ENCODE data around the gene ADAMTS16.
A peak's percentile ranks its signal among the peaks of the same experiment; 100 is the strongest.

Gene ADAMTS16

DNA sequence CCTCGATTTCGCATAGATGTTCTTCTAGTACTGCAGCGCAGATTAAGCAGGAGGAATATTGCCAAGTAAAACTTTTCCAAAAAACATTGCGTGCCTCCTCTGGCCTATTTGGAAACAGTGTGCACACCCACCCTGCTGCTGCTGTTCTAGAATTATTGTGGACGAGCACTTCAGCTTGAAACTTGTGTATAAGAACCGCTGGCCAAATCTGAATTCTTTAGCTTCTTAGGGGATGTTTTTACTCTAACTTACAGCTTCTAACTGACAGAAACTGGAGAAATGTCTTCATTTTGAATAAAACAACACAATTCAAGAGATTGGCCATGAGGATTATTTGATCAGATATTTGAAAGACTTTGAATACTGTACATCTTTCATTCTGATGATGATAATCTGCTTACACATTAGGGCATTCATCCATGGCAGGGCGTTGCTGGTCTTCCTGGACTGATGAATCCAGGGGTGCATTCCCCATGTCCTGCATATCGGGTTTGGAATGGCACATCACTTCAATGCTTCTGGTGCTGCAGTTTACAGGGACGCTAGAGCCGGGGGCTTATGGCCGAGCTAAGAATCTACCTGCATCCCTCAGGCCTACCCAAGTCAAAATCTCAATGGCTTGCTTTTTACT, 6.5 kb downstream of the ADAMTS16 start:
- no peak overlapping the region for H3K14ac ChIP-seq (ENCODE audit: low read length in 2 of 2)
- H3K18ac ChIP-seq (ENCODE audit: low read depth in 1 of 2, low read length in 2 of 2), result no peak overlapping the region
- no peaks in the 10 kb centered on the region for H3K79me1 ChIP-seq (replicated peaks; ENCODE audit: low read length, poor library complexity, severe bottlenecking)
- 78% methylated on average over 10 of the region's 11 CpGs for WGBS
- peak overlapping the region; percentile 53 for H3K27ac ChIP-seq (ENCODE audit: low read length, poor library complexity, severe bottlenecking)
- peaks cover 12% of the 10 kb centered on the region for H3K4me1 ChIP-seq (ENCODE audit: control insufficient read depth, insufficient read depth, low read depth, low read length)
- H4K8ac ChIP-seq (ENCODE audit: low read length), result no peak overlapping the region
- H2AK5ac ChIP-seq (ENCODE audit: low read length, severe bottlenecking), result peak overlapping the region; percentile 21
- H2BK15ac ChIP-seq (ENCODE audit: low read depth, poor library complexity, severe bottlenecking), result no peak overlapping the region
- no peak overlapping the region for H4K91ac ChIP-seq (ENCODE audit: low read length)
- H3K27me3 ChIP-seq (ENCODE audit: control insufficient read depth in 1 of 2, insufficient read depth in 1 of 2, low read length in 2 of 2), result peaks cover 0 to 4% of the 10 kb centered on the region in 2 experiments
- peak overlapping the region; percentile 3 for H2BK5ac ChIP-seq (ENCODE audit: low read depth, low read length, poor library complexity, severe bottlenecking)
- H3K9ac ChIP-seq (ENCODE audit: low read length), result peak overlapping the region; percentile 65
- H3K4ac ChIP-seq (ENCODE audit: low read depth in 1 of 2, low read length in 2 of 2), result no peak overlapping the region
- peaks cover 13% of the 10 kb centered on the region for H3K9me3 ChIP-seq (ENCODE audit: control insufficient read depth, low read length)
- H2BK120ac ChIP-seq (ENCODE audit: low read depth, low read length), result no peak overlapping the region
- DNase-seq, result no peak
- no peak overlapping the region for H2BK12ac ChIP-seq (ENCODE audit: low read length in 2 of 2)
- no peak overlapping the region for H3K4me2 ChIP-seq (ENCODE audit: low read length, poor library complexity, severe bottlenecking)
- H2AFZ ChIP-seq (ENCODE audit: low read depth, low read length), result no peak overlapping the region
- no peak overlapping the region for H3K23ac ChIP-seq (ENCODE audit: low read length in 2 of 2)
- H3K36me3 ChIP-seq (ENCODE audit: control insufficient read depth in 1 of 2, insufficient read depth in 2 of 2, low read depth in 1 of 2, low read length in 2 of 2), result no peaks in the 10 kb centered on the region
- peak overlapping the region in 1 of 2 experiments; percentile 64 for H3K4me3 ChIP-seq (ENCODE audit: insufficient read depth in 1 of 2, low read depth in 1 of 2, low read length in 2 of 2)

DNA sequence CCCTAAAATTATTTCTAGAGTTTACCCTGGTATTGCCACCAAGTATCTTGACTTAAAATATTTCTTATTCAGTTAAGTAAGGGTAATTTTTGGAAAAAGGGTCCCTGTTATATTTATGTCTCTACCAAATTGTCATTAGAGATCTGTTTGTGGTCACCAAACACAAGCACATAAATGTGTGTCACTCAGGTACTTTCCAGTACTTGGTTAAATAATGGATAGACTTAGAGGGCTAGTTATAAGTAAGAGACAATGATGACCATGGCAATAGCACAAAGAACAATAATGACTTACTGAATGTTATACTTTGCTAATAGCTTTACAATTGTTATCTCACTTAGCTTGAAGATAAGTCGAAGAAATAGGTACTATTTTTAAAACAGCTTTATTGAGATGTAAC, 9.0 kb downstream of the ADAMTS16 start:
- Histone ChIP-seq H4K8ac (ENCODE audit: low read length) (no peak overlapping the region), H2AFZ (ENCODE audit: low read depth, low read length) (no peak overlapping the region), H2AK5ac (ENCODE audit: low read length, severe bottlenecking) (no peak overlapping the region), H3K4me1 (ENCODE audit: control insufficient read depth, insufficient read depth, low read depth, low read length) (peaks cover 12% of the 10 kb centered on the region), H4K91ac (ENCODE audit: low read length) (no peak overlapping the region), H3K27me3 (ENCODE audit: control insufficient read depth in 1 of 2, insufficient read depth in 1 of 2, low read length in 2 of 2) (no peaks in the 10 kb centered on the region), H3K4me2 (ENCODE audit: low read length, poor library complexity, severe bottlenecking) (no peak overlapping the region), H2BK15ac (ENCODE audit: low read depth, poor library complexity, severe bottlenecking) (no peak overlapping the region), H3K4me3 (ENCODE audit: insufficient read depth in 1 of 2, low read depth in 1 of 2, low read length in 2 of 2) (no peak overlapping the region), H3K9me3 (ENCODE audit: control insufficient read depth, low read length) (peaks cover 20% of the 10 kb centered on the region), H3K79me1 (replicated peaks; ENCODE audit: low read length, poor library complexity, severe bottlenecking) (peaks cover 1% of the 10 kb centered on the region), H3K14ac (ENCODE audit: low read length in 2 of 2) (no peak overlapping the region), H3K36me3 (ENCODE audit: control insufficient read depth in 1 of 2, insufficient read depth in 2 of 2, low read depth in 1 of 2, low read length in 2 of 2) (no peaks in the 10 kb centered on the region), H2BK12ac (ENCODE audit: low read length in 2 of 2) (no peak overlapping the region), H2BK5ac (ENCODE audit: low read depth, low read length, poor library complexity, severe bottlenecking) (no peak overlapping the region), H3K9ac (ENCODE audit: low read length) (no peak overlapping the region), H3K27ac (ENCODE audit: low read length, poor library complexity, severe bottlenecking) (no peak overlapping the region), H3K23ac (ENCODE audit: low read length in 2 of 2) (no peak overlapping the region), H3K18ac (ENCODE audit: low read depth in 1 of 2, low read length in 2 of 2) (no peak overlapping the region), H3K4ac (ENCODE audit: low read depth in 1 of 2, low read length in 2 of 2) (no peak overlapping the region), H2BK120ac (ENCODE audit: low read depth, low read length) (no peak overlapping the region)
- no CpG with 5 or more reads among the region's 1 CpG for WGBS
- no peak for DNase-seq

DNA sequence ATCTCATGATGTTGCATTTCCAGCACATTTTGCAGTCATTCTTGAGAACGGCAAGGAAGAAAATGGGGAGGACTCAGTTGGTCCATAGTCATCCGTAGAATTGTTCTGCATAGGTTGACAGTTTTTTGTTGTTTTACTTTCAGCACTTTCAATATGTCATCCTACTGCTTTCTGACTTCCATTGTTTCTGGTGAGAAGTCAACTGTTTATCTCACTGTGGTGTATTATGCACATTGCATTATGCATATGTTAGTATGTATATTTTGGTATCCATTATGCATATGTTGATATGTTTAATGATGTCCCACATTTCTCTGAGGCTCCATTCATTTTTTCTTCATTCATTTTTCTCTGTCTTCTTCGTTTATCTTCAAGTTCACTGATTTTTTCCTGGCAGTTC, 10.5 kb downstream of the ADAMTS16 start:
- Histone ChIP-seq H2BK12ac (ENCODE audit: low read length in 2 of 2) (no peak overlapping the region), H2BK5ac (ENCODE audit: low read depth, low read length, poor library complexity, severe bottlenecking) (no peak overlapping the region), H2BK15ac (ENCODE audit: low read depth, poor library complexity, severe bottlenecking) (no peak overlapping the region), H2AK5ac (ENCODE audit: low read length, severe bottlenecking) (no peak overlapping the region), H3K79me1 (replicated peaks; ENCODE audit: low read length, poor library complexity, severe bottlenecking) (peaks cover 1% of the 10 kb centered on the region), H3K27ac (ENCODE audit: low read length, poor library complexity, severe bottlenecking) (no peak overlapping the region), H3K23ac (ENCODE audit: low read length in 2 of 2) (no peak overlapping the region), H3K9ac (ENCODE audit: low read length) (no peak overlapping the region), H3K14ac (ENCODE audit: low read length in 2 of 2) (no peak overlapping the region), H3K4ac (ENCODE audit: low read depth in 1 of 2, low read length in 2 of 2) (no peak overlapping the region), H2AFZ (ENCODE audit: low read depth, low read length) (no peak overlapping the region), H3K9me3 (ENCODE audit: control insufficient read depth, low read length) (peaks cover 20% of the 10 kb centered on the region), H3K4me1 (ENCODE audit: control insufficient read depth, insufficient read depth, low read depth, low read length) (peaks cover 9% of the 10 kb centered on the region), H4K8ac (ENCODE audit: low read length) (no peak overlapping the region), H3K36me3 (ENCODE audit: control insufficient read depth in 1 of 2, insufficient read depth in 2 of 2, low read depth in 1 of 2, low read length in 2 of 2) (no peaks in the 10 kb centered on the region), H3K4me2 (ENCODE audit: low read length, poor library complexity, severe bottlenecking) (no peak overlapping the region), H3K4me3 (ENCODE audit: insufficient read depth in 1 of 2, low read depth in 1 of 2, low read length in 2 of 2) (no peak overlapping the region), H2BK120ac (ENCODE audit: low read depth, low read length) (no peak overlapping the region), H3K27me3 (ENCODE audit: control insufficient read depth in 1 of 2, insufficient read depth in 1 of 2, low read length in 2 of 2) (no peaks in the 10 kb centered on the region), H4K91ac (ENCODE audit: low read length) (no peak overlapping the region), H3K18ac (ENCODE audit: low read depth in 1 of 2, low read length in 2 of 2) (no peak overlapping the region)
- no peak for DNase-seq
- 69% methylated on average over 2 of the region's 3 CpGs for WGBS

DNA sequence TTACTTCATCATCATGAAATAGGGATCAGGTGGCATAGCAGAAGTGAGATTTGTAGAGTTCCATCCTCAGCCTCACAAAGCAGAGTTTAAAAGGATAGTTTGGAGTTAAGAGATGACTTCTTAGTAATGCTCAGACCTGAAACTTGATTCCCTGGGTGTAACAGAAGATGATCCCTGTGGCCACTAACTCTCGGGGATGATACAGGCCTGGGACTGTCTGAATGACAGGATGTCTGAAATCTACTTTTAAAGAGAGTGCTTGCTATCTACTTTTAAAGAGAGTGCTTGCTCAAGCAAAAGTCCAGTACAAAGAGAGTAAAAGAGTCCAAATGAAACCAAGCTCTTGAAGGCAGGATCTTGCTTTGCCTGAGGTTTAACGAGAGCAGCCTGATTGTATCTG, 14.6 kb downstream of the ADAMTS16 start:
- H2BK12ac ChIP-seq (ENCODE audit: low read length in 2 of 2), result no peak overlapping the region
- H2AK5ac ChIP-seq (ENCODE audit: low read length, severe bottlenecking), result no peak overlapping the region
- DNase-seq, result no peak
- no peak overlapping the region for H4K91ac ChIP-seq (ENCODE audit: low read length)
- H3K27me3 ChIP-seq (ENCODE audit: control insufficient read depth in 1 of 2, insufficient read depth in 1 of 2, low read length in 2 of 2), result no peaks in the 10 kb centered on the region
- 80% methylated on average over 2 of the region's 2 CpGs for whole genome bisulfite sequencing
- H4K8ac ChIP-seq (ENCODE audit: low read length), result no peak overlapping the region
- H2AFZ ChIP-seq (ENCODE audit: low read depth, low read length), result no peak overlapping the region
- H3K4me3 ChIP-seq (ENCODE audit: insufficient read depth in 1 of 2, low read depth in 1 of 2, low read length in 2 of 2), result no peak overlapping the region
- H3K14ac ChIP-seq (ENCODE audit: low read length in 2 of 2), result no peak overlapping the region
- H3K79me1 ChIP-seq (replicated peaks; ENCODE audit: low read length, poor library complexity, severe bottlenecking), result peaks cover 1% of the 10 kb centered on the region
- no peak overlapping the region for H3K27ac ChIP-seq (ENCODE audit: low read length, poor library complexity, severe bottlenecking)
- H3K36me3 ChIP-seq (ENCODE audit: control insufficient read depth in 1 of 2, insufficient read depth in 2 of 2, low read depth in 1 of 2, low read length in 2 of 2), result no peaks in the 10 kb centered on the region
- H3K18ac ChIP-seq (ENCODE audit: low read depth in 1 of 2, low read length in 2 of 2), result no peak overlapping the region
- H3K4me2 ChIP-seq (ENCODE audit: low read length, poor library complexity, severe bottlenecking), result no peak overlapping the region
- no peak overlapping the region for H3K9ac ChIP-seq (ENCODE audit: low read length)
- H3K4me1 ChIP-seq (ENCODE audit: control insufficient read depth, insufficient read depth, low read depth, low read length), result no peaks in the 10 kb centered on the region
- peaks cover 19% of the 10 kb centered on the region for H3K9me3 ChIP-seq (ENCODE audit: control insufficient read depth, low read length)
- no peak overlapping the region for H2BK5ac ChIP-seq (ENCODE audit: low read depth, low read length, poor library complexity, severe bottlenecking)
- H2BK120ac ChIP-seq (ENCODE audit: low read depth, low read length), result no peak overlapping the region
- no peak overlapping the region for H3K4ac ChIP-seq (ENCODE audit: low read depth in 1 of 2, low read length in 2 of 2)
- H3K23ac ChIP-seq (ENCODE audit: low read length in 2 of 2), result no peak overlapping the region
- H2BK15ac ChIP-seq (ENCODE audit: low read depth, poor library complexity, severe bottlenecking), result no peak overlapping the region

Data from mesenchymal stem cell (in vitro differentiated cells and primary cell).